Stimulated activated memory B cell treated with anti-CD40 and anti-IgM and Interleukin-4, amounts not matched to agents 10 μg/mL and 1 μg/mL and 100 μg/mL, for 72 hours (primary cell): ENCODE measurements around the gene OLA1.

Experiments
- ATAC-seq: fragments of 150-1000 bp; cut with Tn5 transposase; 2 replicates; pipeline ENCODE4 v1.10.0; 2021
- H3K27ac Mint-ChIP-seq: one replicate; pipeline ENCODE4 v1.8.0; 2022; ENCODE audit warnings: mild to moderate bottlenecking, mixed read lengths
- H3K27me3 Mint-ChIP-seq: one replicate; pipeline ENCODE4 v1.8.0; 2022; ENCODE audit warnings: mixed read lengths
- H3K36me3 Mint-ChIP-seq: one replicate; pipeline ENCODE4 v1.8.0; 2022; ENCODE audit warnings: mixed read lengths
- H3K4me1 Mint-ChIP-seq: one replicate; pipeline ENCODE4 v1.8.0; 2022; ENCODE audit warnings: mixed read lengths
- H3K4me3 Mint-ChIP-seq: one replicate; pipeline ENCODE4 v1.8.0; 2022; ENCODE audit warnings: mild to moderate bottlenecking, moderate library complexity, mixed read lengths
- H3K9me3 Mint-ChIP-seq: one replicate; pipeline ENCODE4 v1.8.0; 2022; ENCODE audit warnings: mixed read lengths

OLA1 gene

DNA sequence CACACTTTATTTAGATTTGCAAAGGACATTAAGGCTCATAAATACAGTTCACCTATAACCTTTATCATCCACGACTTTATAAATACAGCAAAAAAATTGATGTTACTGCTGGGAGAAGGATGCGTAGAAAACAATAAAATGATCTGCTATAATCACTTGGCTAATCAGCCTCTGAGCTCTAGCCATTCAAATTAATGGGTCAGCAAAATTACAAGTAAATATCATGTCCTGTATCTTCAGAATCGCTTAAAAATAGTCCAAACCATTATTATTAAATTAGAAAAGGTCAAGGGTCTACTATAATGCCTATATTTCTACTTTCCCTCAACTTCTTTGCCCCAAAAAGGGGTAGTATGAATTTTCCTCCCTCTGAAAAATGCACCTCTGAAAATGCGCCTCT is 40.3 kb downstream of the OLA1 start:
- H3K27me3 Mint-ChIP-seq = no peaks in the 10 kb centered on the region
- no peak overlapping the region for H3K27ac Mint-ChIP-seq
- peaks cover 10% of the 10 kb centered on the region for H3K4me1 Mint-ChIP-seq
- no peak for ATAC-seq
- no peak overlapping the region for H3K4me3 Mint-ChIP-seq
- H3K36me3 Mint-ChIP-seq = peaks cover 24% of the 10 kb centered on the region
- H3K9me3 Mint-ChIP-seq = no peaks in the 10 kb centered on the region

DNA sequence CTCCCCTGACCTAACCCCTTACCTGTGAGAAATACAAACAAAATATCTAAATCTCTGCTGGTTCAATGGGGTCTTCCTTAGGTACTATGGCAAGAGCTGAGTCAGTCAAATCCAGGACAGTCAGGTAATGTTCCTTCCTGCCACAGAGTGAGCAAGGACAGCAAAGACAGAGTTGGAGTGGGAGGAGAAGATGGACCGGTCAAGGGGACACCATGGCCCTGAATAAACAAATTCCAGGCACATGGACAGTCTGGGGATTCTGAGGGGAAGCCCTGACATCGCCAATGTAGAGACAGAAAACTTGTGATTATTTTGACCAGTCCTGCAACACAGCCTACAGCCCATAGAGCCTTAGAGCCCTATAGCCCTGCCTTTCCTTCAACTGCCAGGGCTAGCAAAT is 42.8 kb downstream of the OLA1 start:
- H3K27ac Mint-ChIP-seq = no peak overlapping the region
- no peak for ATAC-seq
- peaks cover 24% of the 10 kb centered on the region for H3K36me3 Mint-ChIP-seq
- H3K9me3 Mint-ChIP-seq = no peaks in the 10 kb centered on the region
- H3K27me3 Mint-ChIP-seq = no peaks in the 10 kb centered on the region
- H3K4me1 Mint-ChIP-seq = peaks cover 10% of the 10 kb centered on the region
- no peak overlapping the region for H3K4me3 Mint-ChIP-seq

DNA sequence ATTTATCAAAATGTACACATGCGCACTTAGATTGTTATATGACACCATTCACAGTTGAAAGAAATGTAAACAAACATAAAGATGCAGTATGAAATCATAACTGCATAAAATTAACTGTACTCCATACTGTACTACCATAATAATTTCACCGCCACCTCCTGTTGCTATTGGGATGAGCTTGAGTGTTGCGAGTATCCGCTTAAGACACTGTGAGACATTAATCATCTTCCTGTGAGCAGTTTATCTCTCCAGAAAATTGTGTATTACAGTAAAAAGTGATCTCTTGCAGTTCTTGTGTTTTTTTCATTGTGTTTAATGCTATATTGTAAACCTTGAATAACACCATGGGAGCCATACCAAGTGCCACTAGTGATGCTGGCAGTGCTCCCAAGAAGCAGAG is 46.1 kb downstream of the OLA1 start:
- H3K36me3 Mint-ChIP-seq = peaks cover 11% of the 10 kb centered on the region
- H3K4me3 Mint-ChIP-seq = no peak overlapping the region
- no peak for ATAC-seq
- H3K27ac Mint-ChIP-seq = no peak overlapping the region
- peaks cover 10% of the 10 kb centered on the region for H3K4me1 Mint-ChIP-seq
- H3K27me3 Mint-ChIP-seq = no peaks in the 10 kb centered on the region
- no peaks in the 10 kb centered on the region for H3K9me3 Mint-ChIP-seq

DNA sequence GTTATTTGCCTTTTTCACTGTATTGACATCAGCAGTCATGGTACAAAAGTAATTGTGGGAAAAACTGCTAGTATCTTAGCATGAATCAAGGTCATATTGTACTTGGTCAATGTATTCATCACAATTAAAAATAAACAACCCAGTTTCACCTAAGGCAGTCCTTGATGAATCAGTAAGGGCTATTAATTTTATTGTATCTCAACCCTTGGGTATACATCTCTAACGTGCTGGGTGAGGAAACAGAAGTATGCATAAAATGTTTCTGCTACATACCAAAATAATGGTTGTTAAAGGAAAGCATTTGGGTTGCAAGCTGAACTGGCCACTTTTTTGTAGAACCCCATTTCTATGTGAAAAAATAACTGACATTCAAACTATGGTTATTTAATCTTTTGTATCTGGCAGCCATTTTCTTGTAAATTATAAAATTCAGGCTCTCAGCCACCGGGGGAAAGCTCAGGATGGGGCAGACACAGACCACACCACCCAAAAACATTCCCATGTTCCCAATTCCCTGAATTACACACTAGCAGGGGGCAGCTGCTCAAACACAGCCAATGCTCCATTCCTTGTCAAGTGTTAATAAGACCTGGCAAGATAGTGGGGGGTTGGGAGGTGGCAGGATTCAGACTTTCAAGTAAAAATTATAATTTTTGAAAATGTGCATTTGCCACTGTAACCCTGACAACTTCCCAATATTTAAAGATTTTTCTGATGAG is 49.3 kb downstream of the OLA1 start:
- Mint-ChIP-seq H3K9me3 (no peaks in the 10 kb centered on the region), H3K4me3 (no peak overlapping the region), H3K27me3 (no peaks in the 10 kb centered on the region), H3K4me1 (no peaks in the 10 kb centered on the region), H3K27ac (no peak overlapping the region), H3K36me3 (peaks cover 10% of the 10 kb centered on the region)
- ATAC-seq = no peak

DNA sequence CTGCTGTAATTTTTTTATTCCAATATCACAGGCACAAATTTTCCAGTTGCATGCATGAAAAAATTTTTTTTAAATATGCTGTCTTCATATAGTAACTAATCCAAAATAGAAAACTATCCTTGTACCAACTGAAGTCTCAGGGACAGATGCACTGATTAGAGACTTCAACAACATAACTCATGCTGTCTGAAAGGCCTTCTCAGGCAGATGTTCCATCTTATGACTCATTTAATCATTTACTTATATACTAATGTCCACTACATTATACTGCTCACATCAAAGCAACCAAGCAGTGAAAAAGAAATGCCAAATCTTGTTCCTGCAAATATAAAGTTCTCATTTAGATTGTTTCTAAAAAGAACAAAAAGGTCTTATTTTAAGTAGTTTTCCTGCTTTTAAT is 53.1 kb downstream of the OLA1 start:
- H3K4me3 Mint-ChIP-seq = no peak overlapping the region
- no peaks in the 10 kb centered on the region for H3K4me1 Mint-ChIP-seq
- no peaks in the 10 kb centered on the region for H3K9me3 Mint-ChIP-seq
- H3K27me3 Mint-ChIP-seq = no peaks in the 10 kb centered on the region
- peaks cover 13% of the 10 kb centered on the region for H3K36me3 Mint-ChIP-seq
- no peak overlapping the region for H3K27ac Mint-ChIP-seq
- no peak for ATAC-seq

DNA sequence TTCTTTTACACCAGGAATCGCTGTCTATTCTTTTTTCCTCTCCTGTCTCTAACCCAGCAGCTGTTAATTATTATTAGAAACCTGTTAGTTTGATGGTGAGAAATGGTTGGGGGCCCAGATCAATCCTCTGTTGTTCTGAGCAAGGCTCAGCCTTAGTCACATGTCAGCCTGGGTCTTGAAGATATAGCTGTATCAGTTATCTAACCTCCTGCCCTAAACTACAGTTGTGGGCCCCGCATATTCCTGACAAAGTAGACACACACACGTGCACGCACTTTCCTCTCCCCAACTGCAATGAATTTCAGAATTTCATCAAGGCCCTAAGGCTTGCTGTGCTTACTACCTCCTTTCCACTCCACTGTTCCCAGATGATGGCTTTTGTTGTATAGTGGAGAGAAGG is 54.6 kb downstream of the OLA1 start:
- H3K36me3 Mint-ChIP-seq = peaks cover 13% of the 10 kb centered on the region
- H3K27ac Mint-ChIP-seq = no peak overlapping the region
- no peak overlapping the region for H3K4me3 Mint-ChIP-seq
- no peaks in the 10 kb centered on the region for H3K27me3 Mint-ChIP-seq
- no peak for ATAC-seq
- no peaks in the 10 kb centered on the region for H3K9me3 Mint-ChIP-seq
- H3K4me1 Mint-ChIP-seq = peaks cover 9% of the 10 kb centered on the region

DNA sequence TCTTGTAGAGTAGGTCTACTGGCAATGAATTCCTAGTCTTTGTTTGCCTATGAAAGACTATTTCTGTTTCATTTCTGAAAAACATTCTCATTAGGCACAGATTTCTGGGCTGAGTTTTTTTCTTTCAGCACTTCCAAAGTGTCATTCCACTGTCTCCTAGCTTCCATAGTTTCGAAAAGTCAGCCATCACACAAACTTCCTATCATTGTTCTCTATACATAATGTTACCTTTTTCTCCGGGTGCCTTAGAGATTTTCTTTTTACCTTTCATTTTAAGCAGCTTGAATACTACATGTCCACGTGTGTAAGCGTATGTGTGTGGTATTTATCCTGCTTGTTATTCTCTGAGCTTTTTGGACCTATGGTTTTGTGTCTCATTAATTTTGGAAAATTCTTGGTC is 55.7 kb downstream of the OLA1 start:
- no peak overlapping the region for H3K27ac Mint-ChIP-seq
- H3K4me3 Mint-ChIP-seq = no peak overlapping the region
- H3K36me3 Mint-ChIP-seq = peaks cover 17% of the 10 kb centered on the region
- no peaks in the 10 kb centered on the region for H3K27me3 Mint-ChIP-seq
- ATAC-seq = no peak
- H3K9me3 Mint-ChIP-seq = no peaks in the 10 kb centered on the region
- peaks cover 9% of the 10 kb centered on the region for H3K4me1 Mint-ChIP-seq

DNA sequence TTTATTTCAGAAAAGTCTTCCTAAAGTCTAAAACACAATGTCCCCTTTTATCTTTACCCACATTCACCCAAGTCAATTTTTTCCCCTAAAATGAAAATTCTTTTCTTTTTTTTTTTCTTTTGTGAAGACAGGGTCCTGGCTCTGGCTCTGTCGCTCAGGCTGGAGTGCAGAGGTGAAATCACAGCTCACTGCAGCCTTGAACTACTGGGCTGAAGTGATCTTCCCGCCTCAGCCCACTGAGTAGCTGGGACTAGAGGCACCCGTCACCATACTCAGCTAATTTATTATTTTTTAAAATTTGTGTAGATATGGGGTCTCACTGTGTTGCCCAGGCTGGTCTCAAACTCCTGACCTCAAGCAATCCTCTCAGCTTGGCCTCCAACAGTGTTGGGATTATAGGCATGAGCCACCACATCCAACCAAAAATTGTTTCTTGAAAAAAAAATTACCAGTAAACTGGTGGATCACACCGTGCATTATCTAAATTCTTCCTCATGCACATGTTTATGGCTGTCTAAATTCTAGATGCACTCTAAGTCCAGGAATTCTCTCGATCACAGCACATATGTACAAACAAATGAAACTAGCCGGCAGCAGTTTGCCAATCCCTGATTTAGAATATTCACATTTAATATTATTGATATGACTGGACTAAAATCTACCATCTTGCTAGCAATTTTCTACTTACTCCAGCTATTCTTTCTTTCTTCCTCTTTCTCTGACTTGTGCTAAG is 56.8 kb downstream of the OLA1 start:
- Mint-ChIP-seq H3K4me1 (peaks cover 9% of the 10 kb centered on the region), H3K27me3 (no peaks in the 10 kb centered on the region), H3K4me3 (no peak overlapping the region), H3K36me3 (peaks cover 25% of the 10 kb centered on the region), H3K27ac (no peak overlapping the region), H3K9me3 (no peaks in the 10 kb centered on the region)
- ATAC-seq = no peak

DNA sequence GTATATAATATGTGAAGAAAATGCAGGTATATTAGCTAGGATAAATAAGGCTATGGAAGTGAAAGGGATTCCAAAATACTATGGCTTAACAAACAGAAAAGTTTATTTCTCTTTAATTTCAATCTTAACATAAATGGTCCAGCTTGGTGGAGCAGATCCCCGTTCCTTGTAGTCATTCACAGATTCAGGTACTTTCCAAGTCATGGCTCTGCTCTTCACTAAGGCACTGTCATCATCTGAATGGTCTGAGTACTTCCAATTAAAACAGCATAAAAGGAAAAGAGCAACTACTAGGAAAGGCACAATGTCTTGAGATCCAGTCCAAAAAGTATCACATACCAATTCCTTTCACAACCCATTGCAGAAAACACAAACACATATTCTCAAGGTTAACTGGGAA is 63.4 kb downstream of the OLA1 start:
- Mint-ChIP-seq H3K27ac (no peak overlapping the region), H3K4me3 (no peak overlapping the region), H3K27me3 (no peaks in the 10 kb centered on the region), H3K4me1 (peaks cover 35% of the 10 kb centered on the region), H3K9me3 (no peaks in the 10 kb centered on the region), H3K36me3 (peaks cover 37% of the 10 kb centered on the region)
- no peak for ATAC-seq

DNA sequence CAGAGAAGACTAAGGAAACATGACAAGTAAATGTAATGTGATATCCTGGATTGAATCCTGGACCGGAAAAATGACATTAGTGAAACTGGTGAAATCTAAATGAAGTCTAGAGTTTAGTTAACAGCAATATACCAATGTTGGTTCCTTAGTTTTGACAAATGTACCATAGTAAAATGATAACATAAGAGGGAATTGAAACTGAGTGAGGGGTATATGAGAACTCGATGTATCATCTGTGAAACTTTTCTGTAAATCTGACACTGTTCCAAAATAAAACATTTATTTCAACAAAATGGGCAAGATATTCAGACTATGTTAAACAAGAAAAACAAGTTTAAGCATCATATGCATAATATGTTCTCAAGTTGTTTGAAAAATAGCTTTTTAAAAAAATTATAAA is 63.8 kb downstream of the OLA1 start:
- no peak for ATAC-seq
- Mint-ChIP-seq H3K4me1 (peaks cover 31% of the 10 kb centered on the region), H3K27me3 (no peaks in the 10 kb centered on the region), H3K36me3 (peaks cover 37% of the 10 kb centered on the region), H3K27ac (no peak overlapping the region), H3K4me3 (no peak overlapping the region), H3K9me3 (no peaks in the 10 kb centered on the region)

DNA sequence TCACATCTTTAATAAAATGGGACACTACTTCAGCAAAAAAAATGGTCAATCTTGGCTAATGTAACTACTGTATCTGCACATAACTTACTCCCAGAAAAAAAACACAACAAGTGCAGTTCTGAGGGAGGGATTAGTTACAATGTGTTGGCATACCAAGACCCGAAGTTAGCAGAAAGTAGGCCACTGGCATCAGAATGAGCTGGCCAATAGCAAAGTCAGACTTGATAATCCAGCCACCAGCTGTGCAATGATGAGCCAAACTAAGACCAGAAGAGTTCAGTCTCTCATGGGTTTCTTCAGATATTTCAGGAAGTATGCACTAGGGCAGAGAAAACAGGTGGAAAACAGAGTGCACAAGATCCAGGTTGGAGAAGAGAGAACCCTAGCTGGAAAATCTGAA is 65.3 kb downstream of the OLA1 start:
- Mint-ChIP-seq H3K4me1 (peaks cover 27% of the 10 kb centered on the region), H3K9me3 (no peaks in the 10 kb centered on the region), H3K27me3 (no peaks in the 10 kb centered on the region), H3K27ac (no peak overlapping the region), H3K36me3 (peaks cover 37% of the 10 kb centered on the region), H3K4me3 (no peak overlapping the region)
- no peak for ATAC-seq

DNA sequence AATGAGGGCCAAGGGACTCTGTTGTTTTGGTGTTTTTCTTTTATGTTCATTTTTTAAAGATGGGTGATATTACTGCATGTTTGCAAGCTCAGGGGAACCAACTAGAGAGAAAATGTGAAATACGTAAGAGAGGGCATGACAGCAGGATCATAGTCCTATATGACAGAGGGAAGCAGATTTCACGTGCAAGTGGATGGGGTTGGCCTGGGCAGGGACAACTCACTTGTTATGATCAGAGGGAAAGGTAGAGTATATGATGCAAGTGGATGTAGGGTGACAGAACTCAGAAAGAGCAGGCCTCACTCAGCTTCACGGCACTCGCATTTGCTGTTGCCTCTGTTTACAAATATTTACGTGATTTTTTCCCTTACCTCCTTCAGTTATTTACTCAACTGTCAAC is 67.0 kb downstream of the OLA1 start:
- Mint-ChIP-seq H3K27ac (no peak overlapping the region), H3K4me1 (peaks cover 27% of the 10 kb centered on the region), H3K4me3 (no peak overlapping the region), H3K36me3 (peaks cover 24% of the 10 kb centered on the region), H3K27me3 (no peaks in the 10 kb centered on the region), H3K9me3 (no peaks in the 10 kb centered on the region)
- no peak for ATAC-seq

DNA sequence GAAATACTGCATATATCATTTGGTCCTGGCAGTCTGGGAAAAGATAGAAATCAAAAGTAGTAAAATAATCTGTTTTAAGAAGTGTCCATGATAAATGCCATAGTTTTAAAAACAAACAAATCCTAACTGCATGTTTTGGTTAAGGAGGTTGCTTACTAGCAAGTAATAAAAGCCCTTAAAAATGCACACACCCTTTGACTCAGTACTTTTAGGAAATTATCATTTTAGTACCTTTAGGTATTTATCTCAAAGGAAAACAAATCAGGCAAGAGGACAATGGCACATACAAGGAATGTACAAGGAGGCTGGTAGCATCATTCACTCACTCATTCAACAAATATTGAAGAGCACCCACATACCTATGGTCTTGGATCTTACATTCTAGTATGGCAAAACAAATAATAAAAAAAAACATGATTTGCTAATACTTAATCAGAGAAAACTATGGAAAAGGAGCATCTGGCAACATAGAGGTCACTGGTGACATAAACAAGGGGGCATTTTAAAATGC is 67.6 kb downstream of the OLA1 start:
- H3K4me1 Mint-ChIP-seq = peaks cover 27% of the 10 kb centered on the region
- H3K27me3 Mint-ChIP-seq = no peaks in the 10 kb centered on the region
- no peak overlapping the region for H3K4me3 Mint-ChIP-seq
- H3K27ac Mint-ChIP-seq = no peak overlapping the region
- peaks cover 2% of the 10 kb centered on the region for H3K9me3 Mint-ChIP-seq
- no peak for ATAC-seq
- H3K36me3 Mint-ChIP-seq = peaks cover 21% of the 10 kb centered on the region

DNA sequence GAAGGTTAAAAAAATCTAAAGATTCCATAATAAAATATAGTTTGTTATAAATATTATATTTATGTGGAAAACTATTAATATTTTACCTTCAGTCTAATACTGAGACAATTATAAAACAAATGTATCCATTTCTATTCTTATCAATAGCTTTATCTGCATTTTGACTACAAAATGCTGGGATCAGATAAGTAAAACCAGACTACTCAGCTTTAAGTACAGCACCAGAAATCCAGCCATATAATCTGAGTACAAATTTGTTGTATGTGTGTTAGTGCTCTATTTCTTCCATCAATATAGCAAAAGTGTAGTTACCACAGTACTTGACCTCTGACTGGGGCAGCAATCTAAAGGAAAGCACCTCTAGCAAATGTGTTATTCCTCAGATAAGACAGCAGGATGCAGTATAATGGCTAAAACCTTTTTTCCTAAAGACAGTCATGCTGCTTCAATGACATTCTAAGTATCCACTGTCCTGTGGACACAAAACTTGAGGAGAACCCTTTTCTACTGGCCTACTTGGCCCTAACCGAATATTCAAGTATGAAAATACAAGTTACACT is 68.1 kb downstream of the OLA1 start:
- Mint-ChIP-seq H3K4me1 (peaks cover 27% of the 10 kb centered on the region), H3K9me3 (peaks cover 3% of the 10 kb centered on the region), H3K27ac (no peak overlapping the region), H3K36me3 (peaks cover 26% of the 10 kb centered on the region), H3K27me3 (no peaks in the 10 kb centered on the region), H3K4me3 (no peak overlapping the region)
- no peak for ATAC-seq

DNA sequence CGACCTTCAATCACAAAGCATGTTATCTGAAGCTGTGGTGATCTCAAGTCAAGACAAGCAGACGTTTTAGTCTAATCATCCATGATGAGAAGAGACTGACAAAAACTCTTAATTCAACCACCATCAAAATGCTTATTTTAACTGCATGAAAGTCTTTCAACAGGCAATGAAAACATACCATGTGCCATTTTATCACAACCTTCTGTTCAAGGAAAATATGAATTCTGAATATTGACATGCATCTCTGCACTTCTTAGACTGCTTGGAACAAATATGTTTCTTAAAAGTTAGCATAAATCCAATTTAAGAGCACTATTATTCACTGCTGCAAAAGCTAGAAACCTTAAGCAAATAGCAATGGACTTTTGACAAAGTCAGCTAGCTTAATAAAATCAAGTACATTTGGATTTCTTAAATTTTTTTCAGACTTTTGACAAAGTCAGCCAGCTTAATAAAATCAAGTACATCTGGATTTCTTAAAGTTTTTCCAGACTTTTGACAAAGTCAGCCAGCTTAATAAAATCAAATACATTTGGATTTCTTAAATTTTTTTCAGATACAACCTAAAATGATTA is 70.9 kb downstream of the OLA1 start:
- H3K27ac Mint-ChIP-seq = no peak overlapping the region
- H3K36me3 Mint-ChIP-seq = peaks cover 52% of the 10 kb centered on the region
- H3K4me1 Mint-ChIP-seq = peaks cover 12% of the 10 kb centered on the region
- no peak for ATAC-seq
- H3K27me3 Mint-ChIP-seq = no peaks in the 10 kb centered on the region
- peaks cover 13% of the 10 kb centered on the region for H3K9me3 Mint-ChIP-seq
- H3K4me3 Mint-ChIP-seq = no peak overlapping the region
